IMR-90 (cell line): ENCODE results near the gene U2SURP. TPM values are rescaled to one million over a fixed set of nuclear protein-coding genes. Genes with fewer than 3 reads are reported as not detected.

ENCODE experiments used
- ATAC-seq: fragments of 200-7000 bp; cut with Tn5 transposase; 2 replicates; pipeline ENCODE4 v1.9.1; 2020; ENCODE audit warnings: low read depth, mild to moderate bottlenecking, moderate library complexity
- BruUV-seq: library from RNA; stranded (reverse); fragments of 400-500 nt; replicated peaks from 2 replicates; lab custom pipeline; 2021; lab: Mats Ljungman, UMichigan
- CTCF ChIA-PET: fragments of 300-600 bp; formaldehyde crosslinking; extraction: SDS; loops from one replicate; lab custom pipeline; 2021; ENCODE audit warnings: antibody characterized with exemption; lab: Yijun Ruan, JAX
- POLR2A ChIA-PET: fragments of 300-600 bp; sonication (Branson Sonifier 250); formaldehyde crosslinking; loops from one replicate; lab custom pipeline; 2022; ENCODE audit warnings: antibody characterized with exemption; ENCODE audit not compliant: unreplicated experiment; lab: Charles Lee
- DNase-seq: peaks from one replicate; pipeline ENCODE4 v3.0.0; 2013
- H2AFZ ChIP-seq: replicated peaks from 2 replicates; pipeline ENCODE3; 2013; ENCODE audit warnings: low read length, mild to moderate bottlenecking; ENCODE audit not compliant: poor library complexity
- H2AK5ac ChIP-seq: 2 replicates; pipeline ENCODE4 v1.6.1; 2013; ENCODE audit warnings: low read depth, low read length, inconsistent platforms
- H2AK9ac ChIP-seq: replicated peaks from 2 replicates; pipeline ENCODE3; 2013; ENCODE audit warnings: mild to moderate bottlenecking, low read depth, low read length, moderate library complexity; ENCODE audit not compliant: poor library complexity
- H2BK120ac ChIP-seq: 2 replicates; pipeline ENCODE4 v1.6.1; 2013; ENCODE audit warnings: low read depth, low read length, inconsistent platforms
- H2BK15ac ChIP-seq: 3 replicates; pipeline ENCODE4 v1.6.1; 2013; ENCODE audit warnings: low read depth, low read length, inconsistent platforms
- H2BK20ac ChIP-seq: 2 replicates; pipeline ENCODE4 v1.6.1; 2013; ENCODE audit warnings: low read depth, mild to moderate bottlenecking, inconsistent platforms, low read length, moderate library complexity
- H2BK5ac ChIP-seq: 2 replicates; pipeline ENCODE4 v1.6.1; 2013; ENCODE audit warnings: mild to moderate bottlenecking, low read depth, low read length, inconsistent platforms; ENCODE audit not compliant: poor library complexity, severe bottlenecking
- H3K14ac ChIP-seq: replicated peaks from 2 replicates; pipeline ENCODE4 v1.6.1; 2013; ENCODE audit warnings: low read depth, low read length, inconsistent platforms
- H3K18ac ChIP-seq: 2 replicates; pipeline ENCODE4 v1.6.1; 2013; ENCODE audit warnings: low read depth, low read length, control low read depth
- H3K23ac ChIP-seq: 2 replicates; pipeline ENCODE4 v1.6.1; 2013; ENCODE audit warnings: low read depth, low read length, inconsistent platforms
- H3K27ac ChIP-seq: 2 replicates; pipeline ENCODE4 v1.5.1; 2013; ENCODE audit warnings: mild to moderate bottlenecking, control low read depth, low read length; ENCODE audit not compliant: insufficient read depth
- H3K27me3 ChIP-seq: 2 replicates; pipeline ENCODE4 v1.6.1; 2013; ENCODE audit warnings: low read length; ENCODE audit not compliant: control insufficient read depth, insufficient read depth
- H3K36me3 ChIP-seq: 2 replicates; pipeline ENCODE4 v1.6.1; 2013; ENCODE audit warnings: low read length, mixed read lengths; ENCODE audit not compliant: control insufficient read depth, insufficient read depth
- H3K4ac ChIP-seq: 2 replicates; pipeline ENCODE4 v1.6.1; 2013; ENCODE audit warnings: low read depth, low read length, inconsistent platforms
- H3K4me1 ChIP-seq: 2 replicates; pipeline ENCODE4 v1.6.1; 2013; ENCODE audit warnings: low read length, mixed read lengths; ENCODE audit not compliant: control insufficient read depth, insufficient read depth
- H3K4me2 ChIP-seq: 2 replicates; pipeline ENCODE4 v1.6.1; 2013; ENCODE audit warnings: low read depth, mild to moderate bottlenecking, control low read depth, low read length, moderate library complexity
- H3K4me3 ChIP-seq: 2 replicates; pipeline ENCODE4 v1.5.1; 2013; ENCODE audit warnings: low read depth, mild to moderate bottlenecking, control low read depth, low read length, moderate library complexity; ENCODE audit not compliant: insufficient read depth
- H3K56ac ChIP-seq: 2 replicates; pipeline ENCODE4 v1.6.1; 2013; ENCODE audit warnings: low read length, inconsistent platforms; ENCODE audit not compliant: insufficient read depth; ENCODE audit errors: extremely low read depth
- H3K79me1 ChIP-seq, 2 experiments: 2 replicates each; pipeline ENCODE4 v1.6.1; 2013; ENCODE audit warnings: low read length in 2 of 2, inconsistent platforms in 1 of 2, low read depth in 1 of 2
- H3K9ac ChIP-seq: 2 replicates; pipeline ENCODE4 v1.6.1; 2013; ENCODE audit warnings: low read depth, low read length, control low read depth
- H3K9me1 ChIP-seq: 2 replicates; pipeline ENCODE4 v1.6.1; 2013; ENCODE audit warnings: low read length, inconsistent platforms; ENCODE audit not compliant: insufficient read depth
- H3K9me3 ChIP-seq: 2 replicates; pipeline ENCODE4 v1.6.1; 2013; ENCODE audit warnings: low read length; ENCODE audit not compliant: control insufficient read depth, insufficient read depth
- H4K20me1 ChIP-seq: 2 replicates; pipeline ENCODE4 v1.6.1; 2013; ENCODE audit warnings: low read length, inconsistent platforms; ENCODE audit not compliant: insufficient read depth
- H4K5ac ChIP-seq: 2 replicates; pipeline ENCODE4 v1.6.1; 2013; ENCODE audit warnings: mild to moderate bottlenecking, low read depth, low read length, control low read depth
- H4K8ac ChIP-seq, 2 experiments: 2 replicates each; pipeline ENCODE4 v1.6.1; 2013; ENCODE audit warnings: low read depth in 2 of 2, low read length in 2 of 2, control low read depth in 1 of 2, inconsistent platforms in 1 of 2
- H4K91ac ChIP-seq: 2 replicates; pipeline ENCODE4 v1.6.1; 2013; ENCODE audit warnings: low read depth, low read length, inconsistent platforms; ENCODE audit not compliant: insufficient read depth
- BHLHE40 ChIP-seq: fragments of 150-350 bp; IDR thresholded peaks from 2 replicates; pipeline ENCODE4 v1.6.1; 2016; ENCODE audit warnings: mild to moderate bottlenecking, low read depth, low read length
- CEBPB ChIP-seq: IDR thresholded peaks from 2 replicates; pipeline ENCODE4 v1.6.1; 2012; ENCODE audit warnings: low read depth, low read length, improper control_type of control experiment
- MAZ ChIP-seq: IDR thresholded peaks from 2 replicates; pipeline ENCODE4 v1.6.1; 2012; ENCODE audit warnings: low read depth, mild to moderate bottlenecking, low read length, improper control_type of control experiment, moderate library complexity, borderline replicate concordance
- MXI1 ChIP-seq: IDR thresholded peaks from 2 replicates; pipeline ENCODE4 v1.6.1; 2012; ENCODE audit warnings: low read depth, mild to moderate bottlenecking, low read length, moderate library complexity, borderline replicate concordance
- NFE2L2 ChIP-seq: fragments of 150-350 bp; IDR thresholded peaks from 2 replicates; pipeline ENCODE4 v1.6.1; 2016; ENCODE audit warnings: low read depth, mild to moderate bottlenecking, low read length
- WGBS, 2 experiments: methylation state at CpG; one replicate each; pipeline versions ENCODE4 v1.1.5 to v1.1.7; 2013; ENCODE audit warnings: missing lambda C conversion rate in 2 of 2; ENCODE audit not compliant: insufficient read length in 1 of 2; ENCODE audit errors: extremely low coverage in 2 of 2; 5-methylcytosine and 5-hydroxymethylcytosine counted together
- dilution Hi-C: fragments of 300-500 bp; cut with HindIII; formaldehyde crosslinking; loops from one replicate; pipeline ENCODE4 v1.14.3; 2018; ENCODE audit warnings: low sequenced_read_pairs; ENCODE audit not compliant: unreplicated experiment
- in situ Hi-C: fragments of 300-500 bp; cut with MboI; formaldehyde crosslinking; loops from 3 replicates; pipeline ENCODE4 v1.14.3; 2019; ENCODE audit warnings: low sequenced_read_pairs, inconsistent platforms, mixed read lengths
- intact Hi-C: fragments of 100-400 bp; cut with micrococcal nuclease; formaldehyde crosslinking; loops from 2 replicates; pipeline ENCODE4 v1.10.0; 2022
- polyA plus RNA-seq, 3 experiments: library from polyadenylated mRNA; depleted of rRNA; stranded (reverse); fragments of >200 nt; gene quantifications; 2 replicates each; pipeline ENCODE4 v1.2.3, GENCODE V29; 2012; ENCODE audit warnings: low replicate concordance in 1 of 3
- total RNA-seq: library from RNA; depleted of rRNA; stranded (reverse); fragments of >200 nt; gene quantifications from 2 replicates; pipeline ENCODE4 v1.2.3, GENCODE V29; 2012

U2SURP gene
- total and polyA plus RNA-seq, 2 of the 4 experiments (the other 2 are of a cell fraction) = 24.8 to 29.4 TPM

- BruUV-seq = no TSS peak
- Histone ChIP-seq H3K79me1 (no peaks in the 10 kb centered on the region), H3K23ac (no peak overlapping the region), H2BK20ac (no peak overlapping the region), H3K27me3 (peaks cover 19% of the 10 kb centered on the region), H2AFZ (no peak overlapping the region), H4K91ac (no peak overlapping the region), H3K56ac (no peak overlapping the region), H3K27ac (no peak overlapping the region), H2AK5ac (no peak overlapping the region), H3K4me3 (no peak overlapping the region), H3K14ac (no peak overlapping the region; the same call in 1 of the 2 replicates), H3K9ac (no peak overlapping the region), H3K4me2 (no peak overlapping the region), H4K5ac (no peak overlapping the region), H2BK120ac (no peak overlapping the region), H2AK9ac (no peak overlapping the region), H4K20me1 (no peaks in the 10 kb centered on the region), H3K4ac (no peak overlapping the region), H3K18ac (no peak overlapping the region), H2BK5ac (no peak overlapping the region), H3K9me3 (no peaks in the 10 kb centered on the region), H3K9me1 (no peaks in the 10 kb centered on the region), H3K36me3 (no peaks in the 10 kb centered on the region), H2BK15ac (no peak overlapping the region), H3K4me1 (no peaks in the 10 kb centered on the region), H4K8ac (no peak overlapping the region)
- no peak for TF ChIP-seq NFE2L2
- TF ChIP-seq MXI1 = no peak
- TF ChIP-seq BHLHE40 = no peak
- TF ChIP-seq MAZ = no peak
- no peak for TF ChIP-seq CEBPB
- 40% methylated on average over 2 of the region's 7 CpGs; no CpG with 5 or more reads in 1 of the 2 experiments for WGBS, 2 experiments
- CTCF ChIA-PET = interaction anchor here (1.3 kb wide), 1 partner anchor 17 kb away, joined by 3 read pairs; no protein-coding TSS in a partner anchor
- ATAC-seq (no peak), DNase-seq (no peak)
- dilution Hi-C loops = no loop called here
- in situ Hi-C loops = no loop called here
- intact Hi-C loops = no loop called here
- POLR2A ChIA-PET = no interaction called here
These were observed 19.2 kb upstream of the U2SURP start for GRCh38 chr3:142982038-142982773.
